Left lung (tissue), 10 donors: Measurements from ENCODE around the gene TTC9C. TPM values are rescaled to one million over a fixed set of nuclear protein-coding genes. Genes with fewer than 3 reads are reported as not detected.
"Not testable (repeated sequence)": the region's sequence is repeated elsewhere in the genome, so short reads cannot be mapped to it uniquely, and the experiment has no call there.

Experiments
- ATAC-seq: fragments of 200-7000 bp; cut with Tn5 transposase; one replicate; pipeline ENCODE4 v1.9.1; 2020; ENCODE audit warnings: moderate library complexity
- DNase-seq, 4 donors: peaks; one replicate each; pipeline ENCODE4 v3.0.0-alpha.2; 2013 to 2020
- H3K27ac ChIP-seq, 2 donors: fragments of 200-600 bp; sonication (generic) in 1 of 2; one replicate each; pipeline versions ENCODE4 v1.5.0 to v1.8.0; 2020 to 2021
- H3K27me3 ChIP-seq, 2 donors: fragments of 200-600 bp; sonication (generic) in 1 of 2; one replicate each; pipeline versions ENCODE4 v1.5.0 to v1.8.0; 2020 to 2021
- H3K36me3 ChIP-seq, 2 donors: fragments of 200-600 bp; sonication (generic) in 1 of 2; one replicate each; pipeline versions ENCODE4 v1.5.0 to v1.8.0; 2020 to 2021
- H3K4me1 ChIP-seq, 2 donors: fragments of 200-600 bp; one replicate each; pipeline ENCODE4 v1.8.0; 2021
- H3K4me3 ChIP-seq, 2 donors: fragments of 200-600 bp; sonication (generic) in 1 of 2; one replicate each; pipeline versions ENCODE4 v1.5.0 to v1.8.0; 2020 to 2021; ENCODE audit warnings: mild to moderate bottlenecking in 1 of 2
- H3K9me3 ChIP-seq, 2 donors: fragments of 200-600 bp; sonication (generic) in 1 of 2; one replicate each; pipeline versions ENCODE4 v1.5.0 to v1.8.0; 2020 to 2021
- intact Hi-C, 2 donors: fragments of 100-400 bp; cut with DNase I; formaldehyde crosslinking; loops; one replicate each; pipeline versions ENCODE4 v1.11.2 to v1.14.2; 2022
- polyA plus RNA-seq, 6 donors: library from polyadenylated mRNA; unstranded; fragments of 120-200 nt; gene quantifications; one replicate each; pipeline ENCODE4 v1.2.1, GENCODE V29; 2013; ENCODE audit not compliant: insufficient read length in 6 of 6
- total RNA-seq, 2 donors: library from RNA; stranded (reverse); fragmentation: NEBNext Ultra II Directional; extraction: Animal tissue kit (Norgen Biotek cat#: 25700); gene quantifications; one replicate each; pipeline ENCODE4 v1.2.1, GENCODE V29; 2021
- TF ChIP-seq, protein P1 (sequence below), 2 donors: fragments of 200-600 bp; sonication (generic) in 1 of 2; IDR thresholded peaks; one replicate each; pipeline versions ENCODE4 v1.5.0 to v1.8.0; 2021; ENCODE audit warnings: antibody characterized with exemption in 2 of 2
- donor health status: DM: no; HTN: yes; CAD: no.
- donor health status: DM: no; HTN: no; CAD: no.

The TTC9C gene
- total and polyA plus RNA-seq, 8 donors = 32.2 to 43.4 (median 38.7) TPM

DNA sequence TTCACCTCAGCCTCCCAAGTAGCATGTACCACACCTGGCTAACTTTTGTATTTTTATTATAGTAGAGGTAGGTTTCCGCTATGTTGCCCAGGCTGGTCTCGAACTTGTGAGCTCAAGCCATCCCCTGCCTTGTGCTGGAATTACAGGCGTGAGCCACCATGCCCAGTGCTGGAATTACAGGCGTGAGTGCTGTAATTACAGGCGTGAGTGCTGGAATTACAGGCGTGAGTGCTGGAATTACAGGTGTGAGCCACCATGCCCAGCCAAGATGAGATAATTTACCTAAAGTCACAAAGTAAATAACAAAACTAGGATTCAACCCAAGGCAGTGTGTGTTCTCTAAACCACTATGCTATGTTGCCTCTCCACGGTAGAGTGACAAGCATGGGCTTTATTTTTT is 45.8 kb upstream of the TTC9C start:
- no peak for ATAC-seq
- Histone ChIP-seq H3K27me3 (peaks cover 3 to 14% of the 10 kb centered on the region in 2 donors), H3K4me1 (peaks cover 15 to 25% of the 10 kb centered on the region in 2 donors), H3K36me3 (peaks cover 0 to 5% of the 10 kb centered on the region in 2 donors), H3K4me3 (no peak overlapping the region), H3K9me3 (no peaks in the 10 kb centered on the region), H3K27ac (no peak overlapping the region)
- TF ChIP-seq, protein P1, sequence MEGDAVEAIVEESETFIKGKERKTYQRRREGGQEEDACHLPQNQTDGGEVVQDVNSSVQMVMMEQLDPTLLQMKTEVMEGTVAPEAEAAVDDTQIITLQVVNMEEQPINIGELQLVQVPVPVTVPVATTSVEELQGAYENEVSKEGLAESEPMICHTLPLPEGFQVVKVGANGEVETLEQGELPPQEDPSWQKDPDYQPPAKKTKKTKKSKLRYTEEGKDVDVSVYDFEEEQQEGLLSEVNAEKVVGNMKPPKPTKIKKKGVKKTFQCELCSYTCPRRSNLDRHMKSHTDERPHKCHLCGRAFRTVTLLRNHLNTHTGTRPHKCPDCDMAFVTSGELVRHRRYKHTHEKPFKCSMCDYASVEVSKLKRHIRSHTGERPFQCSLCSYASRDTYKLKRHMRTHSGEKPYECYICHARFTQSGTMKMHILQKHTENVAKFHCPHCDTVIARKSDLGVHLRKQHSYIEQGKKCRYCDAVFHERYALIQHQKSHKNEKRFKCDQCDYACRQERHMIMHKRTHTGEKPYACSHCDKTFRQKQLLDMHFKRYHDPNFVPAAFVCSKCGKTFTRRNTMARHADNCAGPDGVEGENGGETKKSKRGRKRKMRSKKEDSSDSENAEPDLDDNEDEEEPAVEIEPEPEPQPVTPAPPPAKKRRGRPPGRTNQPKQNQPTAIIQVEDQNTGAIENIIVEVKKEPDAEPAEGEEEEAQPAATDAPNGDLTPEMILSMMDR (IDR thresholded peaks at IDR 0.05) = no peak
- intact Hi-C loops = no loop called here
- DNase-seq = peak in 1 of 4 donors; percentile 19

DNA sequence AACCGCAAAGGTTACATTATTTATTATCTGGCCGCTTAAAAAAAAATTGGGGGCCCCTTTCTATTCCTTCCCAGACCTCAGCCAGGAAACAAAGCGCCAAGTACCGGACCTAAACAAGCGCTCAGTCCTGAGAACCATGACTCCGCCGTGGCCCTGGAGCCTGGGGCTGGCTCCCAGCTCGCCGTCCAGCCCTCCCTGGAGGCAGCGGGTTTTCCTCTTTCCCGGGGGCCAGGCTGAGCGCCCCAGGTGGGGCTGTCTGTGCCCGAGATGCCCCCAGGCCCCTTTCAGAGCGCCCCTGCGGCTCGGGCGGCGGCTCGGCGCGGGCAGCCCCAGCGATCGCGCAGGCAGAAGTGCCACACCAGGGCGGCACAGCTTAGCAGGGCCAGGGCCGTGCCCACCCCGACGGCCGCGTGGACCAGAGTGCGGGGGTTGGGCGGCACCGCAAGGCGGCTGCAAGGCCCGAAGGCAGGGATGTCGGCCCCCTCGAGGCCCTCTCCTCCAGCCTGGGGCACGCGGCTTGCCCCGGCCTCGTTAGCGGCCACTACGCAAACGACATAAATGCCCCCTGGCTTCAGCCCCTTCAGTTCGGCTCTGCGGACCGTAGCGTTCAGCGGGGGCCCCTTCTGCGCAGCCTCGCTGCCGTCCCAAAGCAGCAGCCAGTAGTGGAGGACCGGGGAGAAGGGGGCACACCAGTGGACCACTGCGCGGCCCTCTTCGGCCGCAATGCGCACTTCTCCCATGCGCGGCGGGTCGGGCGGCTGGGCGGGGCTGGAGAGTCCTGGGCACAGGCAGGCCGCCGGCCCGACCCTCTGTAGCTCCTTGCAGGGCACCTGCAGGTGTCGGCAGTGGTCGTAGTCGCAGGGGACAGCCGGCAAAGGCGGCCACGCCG is 40.5 kb upstream of the TTC9C start:
- peak; percentile 52 for ATAC-seq
- peak in 2 of 4 donors; percentile 12 to 75 for DNase-seq
- Histone ChIP-seq H3K9me3 (no peaks in the 10 kb centered on the region), H3K27me3 (peaks cover 9 to 28% of the 10 kb centered on the region in 2 donors), H3K27ac (no peak overlapping the region), H3K4me3 (peak overlapping the region in 1 of 2 donors; percentile 13), H3K4me1 (peaks cover 0 to 4% of the 10 kb centered on the region in 2 donors), H3K36me3 (peaks cover 0 to 32% of the 10 kb centered on the region in 2 donors)
- TF ChIP-seq, protein P1 (IDR thresholded peaks at IDR 0.05) = no peak
- intact Hi-C loops = no loop called here

DNA sequence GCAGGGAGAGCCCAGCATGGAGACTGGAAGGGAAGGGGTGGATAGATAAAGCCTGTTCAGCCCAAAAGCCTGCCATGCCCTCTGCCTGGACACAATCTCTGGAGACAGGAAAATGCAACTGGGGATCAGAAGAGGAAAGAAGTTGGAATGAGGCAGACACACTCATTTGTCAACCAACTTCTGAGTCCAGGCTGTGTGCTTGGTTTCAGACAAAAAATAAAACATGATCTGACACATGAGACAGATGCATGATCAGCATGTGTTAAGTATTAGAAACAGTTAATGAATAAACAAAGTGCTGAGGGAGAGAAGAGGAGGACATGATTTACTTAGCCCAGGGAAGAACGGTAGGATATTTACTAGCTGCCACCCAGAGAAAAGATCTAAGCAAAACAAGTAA is 39.8 kb upstream of the TTC9C start:
- Histone ChIP-seq H3K9me3 (no peaks in the 10 kb centered on the region), H3K27ac (no peak overlapping the region)

DNA sequence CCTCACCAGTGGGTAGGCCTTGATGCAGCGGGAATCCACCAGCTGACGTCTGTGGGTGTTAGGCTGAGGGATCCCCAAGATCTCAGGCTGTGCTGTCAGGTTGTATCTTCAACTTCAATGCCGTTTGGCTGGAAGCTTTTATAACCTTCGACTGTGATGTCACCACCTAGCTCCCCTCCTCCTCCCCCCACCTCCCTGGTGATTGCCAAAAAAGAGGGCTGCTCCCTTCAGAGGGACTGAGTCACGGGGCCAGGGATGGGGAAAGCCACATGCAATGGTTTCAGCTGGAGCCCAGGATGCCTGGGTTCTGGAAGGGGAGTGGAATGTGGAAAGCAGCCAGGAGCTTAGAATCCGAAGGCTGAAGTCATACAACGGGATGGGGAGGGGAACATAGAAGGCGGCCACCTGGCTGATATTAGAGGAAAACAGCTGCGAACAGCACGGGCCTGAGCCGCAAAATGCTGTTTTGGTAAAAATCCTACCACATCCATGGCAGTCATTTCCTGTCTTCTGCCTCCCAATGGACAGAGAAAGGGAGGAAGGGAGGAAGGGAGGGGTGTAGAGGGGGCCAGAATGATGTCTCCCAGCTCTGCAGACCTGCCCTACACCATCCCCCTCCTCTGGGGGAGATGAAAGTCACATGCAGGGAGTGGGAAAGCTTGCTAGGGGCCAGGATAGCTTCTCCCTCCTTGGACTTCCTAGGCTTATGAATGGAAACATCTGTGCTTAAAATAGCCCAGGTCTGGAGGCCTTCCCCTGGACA is 38.7 kb upstream of the TTC9C start, which contains the start of gene LRRN4CL:
Gene LRRN4CL, minus strand, starts transcription at position 110 of the 763 bp plus-strand sequence. CDS start 1,022 bp downstream, outside the sequence.
- H3K4me3 ChIP-seq = no peak within 1 kb of the TSS
- DNase-seq (no peak), ATAC-seq (peak; percentile 51)
- peaks cover 0 to 44% of the 10 kb centered on the region in 2 donors for H3K36me3 ChIP-seq
- H3K9me3 ChIP-seq = no peaks in the 10 kb centered on the region
- H3K4me1 ChIP-seq = peaks cover 0 to 7% of the 10 kb centered on the region in 2 donors
- TF ChIP-seq, protein P1 (IDR thresholded peaks at IDR 0.05) = no peak
- intact Hi-C loops = loop anchor here in 1 of 2 donors (5.0 kb wide), 1 partner anchor 307 kb away; no protein-coding TSS in a partner anchor
- peaks cover 9 to 28% of the 10 kb centered on the region in 2 donors for H3K27me3 ChIP-seq
- no peak within 1 kb of the TSS for H3K27ac ChIP-seq

More for the DNA sequence above, 39.8 kb upstream of the TTC9C start:
- peaks cover 0 to 40% of the 10 kb centered on the region in 2 donors for H3K36me3 ChIP-seq
- H3K4me1 ChIP-seq = peaks cover 0 to 4% of the 10 kb centered on the region in 2 donors
- DNase-seq = no peak
- ATAC-seq = no peak
- intact Hi-C loops = no loop called here
- H3K4me3 ChIP-seq = no peak overlapping the region
- TF ChIP-seq, protein P1 (IDR thresholded peaks at IDR 0.05) = no peak
- H3K27me3 ChIP-seq = peaks cover 9 to 28% of the 10 kb centered on the region in 2 donors

DNA sequence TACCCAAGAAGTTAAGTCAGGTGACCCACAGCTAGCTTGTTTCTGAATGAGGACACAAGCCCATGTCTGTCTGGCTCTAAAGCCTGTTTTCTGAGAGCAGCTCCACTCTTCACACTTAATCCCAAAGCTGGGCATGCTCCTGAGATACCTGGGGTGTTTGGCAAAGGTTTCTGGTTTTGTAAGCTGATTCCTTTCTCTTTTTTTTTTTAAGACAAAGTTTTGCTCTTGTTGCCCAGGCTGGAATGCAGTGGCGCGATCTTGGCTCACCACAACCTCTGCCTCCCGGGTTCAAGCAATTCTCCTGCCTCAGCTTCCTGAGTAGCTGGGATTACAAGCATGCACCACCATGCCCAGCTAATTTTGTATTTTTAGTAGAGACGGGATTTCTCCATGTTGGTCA is 34.7 kb upstream of the TTC9C start:
- not testable (repeated sequence) for H3K9me3 ChIP-seq, ATAC-seq, DNase-seq, H3K4me1 ChIP-seq, H3K27ac ChIP-seq, H3K27me3 ChIP-seq, H3K4me3 ChIP-seq
- peaks cover 0 to 50% of the 10 kb centered on the region in 2 donors for H3K36me3 ChIP-seq
- intact Hi-C loops = loop anchor here in 1 of 2 donors (5.0 kb wide), 1 partner anchor 311 kb away; no protein-coding TSS in a partner anchor
